ENCODE measurements around the gene CCNY. TPM values are rescaled to one million over a fixed set of nuclear protein-coding genes. Genes with fewer than 3 reads are reported as not detected.

The CCNY gene
- total and polyA plus RNA-seq, 2 of the 4 experiments (the other 2 are of a cell fraction): 38.0 to 131 TPM

GRCh38 chr10:35584946-35585345, 248.6 kb downstream of the CCNY start:
- TF ChIP-seq CTCF (conservative IDR thresholded peaks at IDR 0.05; ENCODE audit: low read depth, low read length) (no peak), CHD1 (IDR thresholded peaks at IDR 0.05; ENCODE audit: low read depth, low read length) (no peak), MAZ (IDR thresholded peaks at IDR 0.05; ENCODE audit: borderline replicate concordance, low read depth, low read length) (no peak), MAFK (IDR thresholded peaks at IDR 0.05; ENCODE audit: low read depth, low read length) (no peak), RAD21 (IDR thresholded peaks at IDR 0.05; ENCODE audit: low read length) (no peak), NFE2L2 (IDR thresholded peaks at IDR 0.05; ENCODE audit: low read depth, low read length) (no peak)
- no peak overlapping the region for H3K14ac ChIP-seq (replicated peaks; ENCODE audit: low read depth, low read length)
- H2BK20ac ChIP-seq (ENCODE audit: low read depth, low read length): no peak overlapping the region
- H2BK5ac ChIP-seq (ENCODE audit: low read depth, low read length, poor library complexity, severe bottlenecking): no peak overlapping the region
- no peak overlapping the region for H2BK15ac ChIP-seq (ENCODE audit: low read depth, low read length)
- DNase-seq (no peak), ATAC-seq (ENCODE audit: low read depth) (no peak)
- no peak overlapping the region for H2AFZ ChIP-seq (replicated peaks; ENCODE audit: low read length, poor library complexity)
- no peak overlapping the region for H3K56ac ChIP-seq (ENCODE audit: extremely low read depth, insufficient read depth, low read length)
- H2BK120ac ChIP-seq (ENCODE audit: low read depth, low read length): no peak overlapping the region
- no peak overlapping the region for H3K23ac ChIP-seq (ENCODE audit: low read depth, low read length)
- in situ Hi-C loops (cut with MboI; ENCODE audit: low sequenced_read_pairs) (no loop called here), intact Hi-C loops (cut with micrococcal nuclease) (no loop called here), dilution Hi-C loops (cut with HindIII; ENCODE audit: low sequenced_read_pairs, unreplicated experiment) (no loop called here)
- H3K4me3 ChIP-seq (ENCODE audit: insufficient read depth, low read depth, low read length): no peak overlapping the region
- H4K5ac ChIP-seq (ENCODE audit: low read depth, low read length): no peak overlapping the region
- no peak overlapping the region for H3K18ac ChIP-seq (ENCODE audit: low read depth, low read length)
- no TSS peak for BruUV-seq (replicated peaks)
- H4K20me1 ChIP-seq (ENCODE audit: insufficient read depth, low read length): no peaks in the 10 kb centered on the region; the same call in 1 of the 2 replicates
- ChIA-PET CTCF (no interaction called here), POLR2A (ENCODE audit: unreplicated experiment) (no interaction called here)
- no peak overlapping the region for H3K27ac ChIP-seq (ENCODE audit: insufficient read depth, low read length)
- H2AK9ac ChIP-seq (replicated peaks; ENCODE audit: low read depth, low read length, poor library complexity): no peak overlapping the region
- no peak overlapping the region for H3K4me2 ChIP-seq (ENCODE audit: low read depth, low read length)
- 96% methylated on average over 5 of the region's 9 CpGs; no CpG with 5 or more reads in 1 of the 2 experiments for WGBS, 2 experiments (ENCODE audit: extremely low coverage in 2 of 2, insufficient read length in 1 of 2)
- no peak overlapping the region for H4K8ac ChIP-seq (ENCODE audit: low read depth in 2 of 2, low read length in 2 of 2)
- H2AK5ac ChIP-seq (ENCODE audit: low read depth, low read length): no peak overlapping the region
- no peak overlapping the region for H3K9ac ChIP-seq (ENCODE audit: low read depth, low read length)
- no peaks in the 10 kb centered on the region for H3K4me1 ChIP-seq (ENCODE audit: control insufficient read depth, insufficient read depth, low read length)
- no peak overlapping the region for H3K4ac ChIP-seq (ENCODE audit: low read depth, low read length)
- H3K79me1 ChIP-seq (ENCODE audit: low read depth in 1 of 2, low read length in 2 of 2): no peaks in the 10 kb centered on the region
- H3K9me3 ChIP-seq (ENCODE audit: control insufficient read depth, insufficient read depth, low read length): no peaks in the 10 kb centered on the region
- peaks cover 32% of the 10 kb centered on the region for H3K27me3 ChIP-seq (ENCODE audit: control insufficient read depth, insufficient read depth, low read length)
- no peaks in the 10 kb centered on the region for H3K9me1 ChIP-seq (ENCODE audit: insufficient read depth, low read length)
- H3K36me3 ChIP-seq (ENCODE audit: control insufficient read depth, insufficient read depth, low read length): no peaks in the 10 kb centered on the region
- H4K91ac ChIP-seq (ENCODE audit: insufficient read depth, low read depth, low read length): no peak overlapping the region
